Measurements from ENCODE around the gene KPNA3.

Gene KPNA3

DNA sequence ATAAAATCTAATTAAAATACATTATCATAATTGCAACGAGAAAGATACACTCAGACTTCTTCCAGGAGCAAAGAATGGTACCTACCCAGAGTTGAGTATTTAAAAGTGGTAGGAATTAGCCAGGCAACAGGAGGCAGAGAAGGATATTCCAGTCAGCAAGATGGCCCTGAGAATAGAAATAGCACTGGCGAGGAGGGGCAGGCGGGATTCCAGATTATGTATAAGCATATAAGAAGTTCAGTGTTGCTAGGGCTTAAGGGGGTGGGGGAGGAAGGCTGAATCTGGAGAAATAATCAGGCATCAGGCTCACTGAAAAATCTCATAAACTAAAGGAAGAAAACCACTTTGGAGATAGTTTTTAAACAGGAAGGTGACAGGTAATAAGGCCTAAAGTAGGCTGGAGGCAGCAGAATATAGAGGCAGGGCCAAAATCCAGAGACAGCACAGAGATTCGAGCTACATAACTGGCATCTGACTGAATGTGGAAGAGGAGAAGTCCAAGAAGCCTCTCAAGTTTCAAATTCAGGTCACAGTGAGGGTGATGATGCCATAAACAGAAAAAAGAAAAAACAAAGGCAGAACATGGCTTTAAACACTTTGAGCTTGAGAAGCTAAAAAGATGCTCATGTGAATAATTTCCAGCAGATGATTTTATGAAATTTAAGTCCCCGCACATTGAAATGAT lies 7.5 kb downstream of the KPNA3 start:
- Histone ChIP-seq H2AFZ (ENCODE audit: insufficient read depth, low read length, poor library complexity) (no peak overlapping the region), H3K14ac (ENCODE audit: low read length) (no peak overlapping the region), H3K18ac (ENCODE audit: low read length) (no peak overlapping the region), H2AK5ac (ENCODE audit: low read length) (no peak overlapping the region), H3K36me3 (ENCODE audit: control insufficient read depth in 1 of 2, insufficient read depth in 2 of 2, low read length in 2 of 2) (no peaks in the 10 kb centered on the region), H4K12ac (ENCODE audit: low read depth, low read length) (no peak overlapping the region), H3K79me1 (ENCODE audit: low read length) (no peaks in the 10 kb centered on the region), H4K91ac (ENCODE audit: low read depth, low read length) (no peak overlapping the region), H2BK120ac (ENCODE audit: insufficient read depth, low read length, poor library complexity) (no peak overlapping the region), H3K9me3 (ENCODE audit: insufficient read depth, low read depth, low read length) (no peaks in the 10 kb centered on the region), H3K27me3 (ENCODE audit: insufficient read depth, low read length) (no peaks in the 10 kb centered on the region), H2BK5ac (ENCODE audit: low read depth, low read length, poor library complexity) (no peak overlapping the region), H3K9ac (ENCODE audit: low read length) (no peak overlapping the region), H3K79me2 (ENCODE audit: control insufficient read depth, insufficient read depth, low read length, poor library complexity) (peaks cover 3% of the 10 kb centered on the region), H3K4me3 (ENCODE audit: low read depth, low read length) (no peak overlapping the region), H3K4me2 (ENCODE audit: low read length) (no peak overlapping the region), H3K4me1 (ENCODE audit: control insufficient read depth in 1 of 2, insufficient read depth in 2 of 2, low read length in 2 of 2) (no peaks in the 10 kb centered on the region), H3K23ac (ENCODE audit: low read length) (no peak overlapping the region), H3K27ac (ENCODE audit: low read depth, low read length) (no peak overlapping the region), H2BK12ac (ENCODE audit: low read length) (no peak overlapping the region), H3K4ac (ENCODE audit: low read depth, low read length) (no peak overlapping the region), H4K8ac (ENCODE audit: low read depth, low read length) (no peak overlapping the region)
- WGBS (ENCODE audit: extremely low coverage, insufficient coverage, insufficient read length), result no CpG with 5 or more reads among the region's 5 CpGs
- DNase-seq, result no peak

DNA sequence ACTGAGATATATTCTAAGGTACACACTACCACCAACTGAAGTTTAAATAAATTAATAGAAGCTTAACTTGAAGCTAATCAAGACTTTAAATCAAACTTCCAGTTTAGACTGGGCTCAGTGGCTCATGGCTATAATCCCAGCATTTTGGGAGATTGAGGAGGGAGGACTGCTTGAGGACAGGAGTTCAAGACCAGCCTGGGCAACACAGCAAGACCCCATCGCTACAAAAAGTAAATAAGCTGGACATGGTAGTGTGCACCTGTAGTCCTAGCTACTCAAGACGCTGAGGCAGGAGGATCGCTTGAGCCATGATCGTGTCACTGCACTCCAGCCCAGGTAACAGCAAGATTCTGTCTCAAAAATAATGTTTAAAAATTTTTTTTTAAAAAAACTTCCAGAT lies 8.6 kb downstream of the KPNA3 start:
- no peak overlapping the region for H4K91ac ChIP-seq (ENCODE audit: low read depth, low read length)
- DNase-seq, result no peak
- H3K18ac ChIP-seq (ENCODE audit: low read length), result no peak overlapping the region
- no CpG with 5 or more reads among the region's 4 CpGs for WGBS (ENCODE audit: extremely low coverage, insufficient coverage, insufficient read length)
- H4K8ac ChIP-seq (ENCODE audit: low read depth, low read length), result no peak overlapping the region
- H3K27me3 ChIP-seq (ENCODE audit: insufficient read depth, low read length), result no peaks in the 10 kb centered on the region
- no peak overlapping the region for H3K27ac ChIP-seq (ENCODE audit: low read depth, low read length)
- no peaks in the 10 kb centered on the region for H3K79me1 ChIP-seq (ENCODE audit: low read length)
- H2BK5ac ChIP-seq (ENCODE audit: low read depth, low read length, poor library complexity), result no peak overlapping the region
- H4K12ac ChIP-seq (ENCODE audit: low read depth, low read length), result no peak overlapping the region
- no peak overlapping the region for H3K14ac ChIP-seq (ENCODE audit: low read length)
- no peaks in the 10 kb centered on the region for H3K4me1 ChIP-seq (ENCODE audit: control insufficient read depth in 1 of 2, insufficient read depth in 2 of 2, low read length in 2 of 2)
- H3K4me3 ChIP-seq (ENCODE audit: low read depth, low read length), result no peak overlapping the region
- no peak overlapping the region for H3K4me2 ChIP-seq (ENCODE audit: low read length)
- H3K36me3 ChIP-seq (ENCODE audit: control insufficient read depth in 1 of 2, insufficient read depth in 2 of 2, low read length in 2 of 2), result no peaks in the 10 kb centered on the region
- no peak overlapping the region for H2BK12ac ChIP-seq (ENCODE audit: low read length)
- H2AK5ac ChIP-seq (ENCODE audit: low read length), result no peak overlapping the region
- no peak overlapping the region for H2AFZ ChIP-seq (ENCODE audit: insufficient read depth, low read length, poor library complexity)
- no peak overlapping the region for H3K23ac ChIP-seq (ENCODE audit: low read length)
- H2BK120ac ChIP-seq (ENCODE audit: insufficient read depth, low read length, poor library complexity), result no peak overlapping the region
- H3K9me3 ChIP-seq (ENCODE audit: insufficient read depth, low read depth, low read length), result no peaks in the 10 kb centered on the region
- H3K79me2 ChIP-seq (ENCODE audit: control insufficient read depth, insufficient read depth, low read length, poor library complexity), result peaks cover 2% of the 10 kb centered on the region
- H3K4ac ChIP-seq (ENCODE audit: low read depth, low read length), result peak overlapping the region; percentile 91
- H3K9ac ChIP-seq (ENCODE audit: low read length), result no peak overlapping the region

- no peak for DNase-seq
- WGBS (ENCODE audit: extremely low coverage, insufficient coverage, insufficient read length), result no CpG with 5 or more reads among the region's 2 CpGs
- Histone ChIP-seq H3K4me1 (ENCODE audit: control insufficient read depth in 1 of 2, insufficient read depth in 2 of 2, low read length in 2 of 2) (no peaks in the 10 kb centered on the region), H3K23ac (ENCODE audit: low read length) (no peak overlapping the region), H3K79me1 (ENCODE audit: low read length) (no peaks in the 10 kb centered on the region), H3K9ac (ENCODE audit: low read length) (no peak overlapping the region), H3K4ac (ENCODE audit: low read depth, low read length) (no peak overlapping the region), H3K4me2 (ENCODE audit: low read length) (no peak overlapping the region), H3K9me3 (ENCODE audit: insufficient read depth, low read depth, low read length) (no peaks in the 10 kb centered on the region), H2BK5ac (ENCODE audit: low read depth, low read length, poor library complexity) (no peak overlapping the region), H3K4me3 (ENCODE audit: low read depth, low read length) (no peak overlapping the region), H3K36me3 (ENCODE audit: control insufficient read depth in 1 of 2, insufficient read depth in 2 of 2, low read length in 2 of 2) (peaks cover 0 to 2% of the 10 kb centered on the region in 2 experiments), H3K27me3 (ENCODE audit: insufficient read depth, low read length) (no peaks in the 10 kb centered on the region), H3K27ac (ENCODE audit: low read depth, low read length) (no peak overlapping the region), H3K79me2 (ENCODE audit: control insufficient read depth, insufficient read depth, low read length, poor library complexity) (peaks cover 2% of the 10 kb centered on the region), H4K91ac (ENCODE audit: low read depth, low read length) (no peak overlapping the region), H2BK12ac (ENCODE audit: low read length) (no peak overlapping the region), H4K12ac (ENCODE audit: low read depth, low read length) (no peak overlapping the region), H3K14ac (ENCODE audit: low read length) (no peak overlapping the region), H2AK5ac (ENCODE audit: low read length) (no peak overlapping the region), H4K8ac (ENCODE audit: low read depth, low read length) (no peak overlapping the region), H3K18ac (ENCODE audit: low read length) (no peak overlapping the region), H2AFZ (ENCODE audit: insufficient read depth, low read length, poor library complexity) (no peak overlapping the region), H2BK120ac (ENCODE audit: insufficient read depth, low read length, poor library complexity) (no peak overlapping the region)
These were observed 9.7 kb downstream of the KPNA3 start for GRCh38 chr13:49782784-49783183.

- Histone ChIP-seq H2AFZ (ENCODE audit: insufficient read depth, low read length, poor library complexity) (no peak overlapping the region), H3K4me3 (ENCODE audit: low read depth, low read length) (no peak overlapping the region), H3K9me3 (ENCODE audit: insufficient read depth, low read depth, low read length) (no peaks in the 10 kb centered on the region)
These were observed 10.7 kb downstream of the KPNA3 start for GRCh38 chr13:49781806-49782205.

More at GRCh38 chr13:49781806-49782205, 10.7 kb downstream of the KPNA3 start:
- peaks cover 0 to 2% of the 10 kb centered on the region in 2 experiments for H3K36me3 ChIP-seq (ENCODE audit: control insufficient read depth in 1 of 2, insufficient read depth in 2 of 2, low read length in 2 of 2)
- DNase-seq, result no peak
- no peaks in the 10 kb centered on the region for H3K79me1 ChIP-seq (ENCODE audit: low read length)
- H2BK120ac ChIP-seq (ENCODE audit: insufficient read depth, low read length, poor library complexity), result no peak overlapping the region
- H3K27me3 ChIP-seq (ENCODE audit: insufficient read depth, low read length), result no peaks in the 10 kb centered on the region
- no peak overlapping the region for H2BK5ac ChIP-seq (ENCODE audit: low read depth, low read length, poor library complexity)
- H4K8ac ChIP-seq (ENCODE audit: low read depth, low read length), result no peak overlapping the region
- H3K4me2 ChIP-seq (ENCODE audit: low read length), result no peak overlapping the region
- H2AK5ac ChIP-seq (ENCODE audit: low read length), result no peak overlapping the region
- no peak overlapping the region for H3K23ac ChIP-seq (ENCODE audit: low read length)
- H3K4ac ChIP-seq (ENCODE audit: low read depth, low read length), result peak overlapping the region; percentile 17
- H3K9ac ChIP-seq (ENCODE audit: low read length), result no peak overlapping the region
- H3K27ac ChIP-seq (ENCODE audit: low read depth, low read length), result no peak overlapping the region
- no peak overlapping the region for H2BK12ac ChIP-seq (ENCODE audit: low read length)
- H3K18ac ChIP-seq (ENCODE audit: low read length), result no peak overlapping the region
- H3K14ac ChIP-seq (ENCODE audit: low read length), result no peak overlapping the region
- no peak overlapping the region for H4K12ac ChIP-seq (ENCODE audit: low read depth, low read length)
- peaks cover 2% of the 10 kb centered on the region for H3K79me2 ChIP-seq (ENCODE audit: control insufficient read depth, insufficient read depth, low read length, poor library complexity)
- no peak overlapping the region for H4K91ac ChIP-seq (ENCODE audit: low read depth, low read length)
- WGBS (ENCODE audit: extremely low coverage, insufficient coverage, insufficient read length), result no CpG with 5 or more reads among the region's 3 CpGs
- H3K4me1 ChIP-seq (ENCODE audit: control insufficient read depth in 1 of 2, insufficient read depth in 2 of 2, low read length in 2 of 2), result no peaks in the 10 kb centered on the region

Data from trophoblast cell (in vitro differentiated cells and primary cell).